GM23338 (cell line): Measurements from ENCODE around the gene VGLL4. TPM values are rescaled to one million over a fixed set of nuclear protein-coding genes. Genes with fewer than 3 reads are reported as not detected.
A peak's percentile ranks its signal among the peaks of the same experiment; 100 is the strongest.

Experiments
- ATAC-seq: fragments of 200-7000 bp; cut with Tn5 transposase; 3 replicates; pipeline ENCODE4 v1.9.1; 2020
- DNase-seq: peaks from one replicate; pipeline ENCODE4 v3.0.0-alpha.2; 2015; ENCODE audit warnings: low spot score
- H2AFZ ChIP-seq: fragments of 200-600 bp; sonication (generic); 2 replicates; pipeline ENCODE4 v1.8.0; 2016; ENCODE audit warnings: antibody characterized with exemption, mild to moderate bottlenecking, moderate library complexity
- H3F3A ChIP-seq: fragments of 200-600 bp; sonication (generic); replicated peaks from 2 replicates; pipeline ENCODE4 v1.8.0; 2017; ENCODE audit warnings: antibody characterized with exemption, mixed run types, low read depth
- H3K27ac ChIP-seq: fragments of 200-600 bp; sonication (generic); 2 replicates; pipeline ENCODE4 v1.6.1; 2016; ENCODE audit warnings: low read depth
- H3K27me3 ChIP-seq: fragments of 200-600 bp; sonication (generic); 2 replicates; pipeline ENCODE4 v1.8.0; 2016; ENCODE audit warnings: mild to moderate bottlenecking, mixed run types, moderate library complexity; ENCODE audit not compliant: insufficient read depth
- H3K36me3 ChIP-seq: fragments of 200-600 bp; sonication (generic); 2 replicates; pipeline ENCODE4 v1.8.0; 2016; ENCODE audit warnings: mild to moderate bottlenecking; ENCODE audit not compliant: insufficient read depth
- H3K4me1 ChIP-seq: fragments of 200-600 bp; sonication (generic); 2 replicates; pipeline ENCODE4 v1.8.0; 2016; ENCODE audit warnings: mild to moderate bottlenecking, moderate library complexity; ENCODE audit not compliant: insufficient read depth
- H3K4me2 ChIP-seq: fragments of 200-600 bp; sonication (generic); 2 replicates; pipeline ENCODE4 v1.7.1; 2017; ENCODE audit warnings: mixed run types
- H3K4me3 ChIP-seq: fragments of 200-600 bp; sonication (generic); 2 replicates; pipeline ENCODE4 v1.6.1; 2016; ENCODE audit warnings: mixed run types
- H3K79me2 ChIP-seq: fragments of 200-600 bp; sonication (generic); replicated peaks from 2 replicates; pipeline ENCODE4 v1.8.0; 2017; ENCODE audit warnings: mild to moderate bottlenecking; ENCODE audit not compliant: insufficient read depth
- H3K9me2 ChIP-seq: fragments of 200-600 bp; sonication (generic); 2 replicates; pipeline ENCODE4 v1.8.0; 2017; ENCODE audit not compliant: insufficient read depth
- H4K20me1 ChIP-seq: fragments of 200-600 bp; sonication (generic); replicated peaks from 2 replicates; pipeline ENCODE4 v1.8.0; 2017; ENCODE audit warnings: mild to moderate bottlenecking; ENCODE audit not compliant: insufficient read depth
- H3K27ac Mint-ChIP-seq: 2 replicates; pipeline ENCODE4 v1.8.0; 2020; ENCODE audit warnings: inconsistent platforms, mild to moderate bottlenecking, moderate library complexity, mixed read lengths
- H3K27me3 Mint-ChIP-seq: 3 replicates; pipeline ENCODE4 v1.8.0; 2022; ENCODE audit warnings: low read depth, mild to moderate bottlenecking, moderate library complexity, mixed read lengths, inconsistent platforms; ENCODE audit not compliant: insufficient read depth, poor library complexity
- H3K36me3 Mint-ChIP-seq: 3 replicates; pipeline ENCODE4 v1.8.0; 2021; ENCODE audit warnings: low read depth, mild to moderate bottlenecking, inconsistent platforms, moderate library complexity, mixed read lengths
- H3K4me1 Mint-ChIP-seq: 3 replicates; pipeline ENCODE4 v1.8.0; 2020; ENCODE audit warnings: mild to moderate bottlenecking, inconsistent platforms, mixed read lengths
- H3K4me3 Mint-ChIP-seq: 3 replicates; pipeline ENCODE4 v1.8.0; 2021; ENCODE audit warnings: moderate library complexity, mild to moderate bottlenecking, inconsistent platforms, mixed read lengths
- H3K9me3 Mint-ChIP-seq: 3 replicates; pipeline ENCODE4 v1.8.0; 2020; ENCODE audit warnings: moderate library complexity, mild to moderate bottlenecking, inconsistent platforms, mixed read lengths
- NANOG ChIP-seq: IDR thresholded peaks from 2 replicates; pipeline ENCODE4 v1.6.1; 2016; ENCODE audit warnings: antibody characterized with exemption, borderline replicate concordance
- ZNF114 ChIP-seq: fragments of 250-450 bp; sonication (Bioruptor Pico); IDR thresholded peaks from 2 replicates; pipeline ENCODE4 v1.5.0; 2020; ENCODE audit warnings: mild to moderate bottlenecking, moderate library complexity
- ZNF331 ChIP-seq: fragments of 250-450 bp; sonication (Bioruptor Pico); IDR thresholded peaks from 2 replicates; pipeline ENCODE4 v1.5.0; 2020; ENCODE audit warnings: low read depth, mild to moderate bottlenecking, moderate library complexity
- polyA plus RNA-seq: library from polyadenylated mRNA; unstranded; fragments of >200 nt; fragmentation: Nextera tagmentation; extraction: Ambion mirVana; gene quantifications from 2 replicates; pipeline ENCODE4 v1.2.1, GENCODE V29; 2016
- total RNA-seq: library from RNA; depleted of rRNA; stranded (reverse); fragments of >200 nt; shearing (Covaris generic); gene quantifications from 2 replicates; pipeline ENCODE4 v1.2.3, GENCODE V29; 2014
- TF ChIP-seq, protein P1 (sequence below): IDR thresholded peaks from one replicate; pipeline ENCODE4 v1.6.1; 2018; ENCODE audit warnings: antibody characterized with exemption; ENCODE audit not compliant: unreplicated experiment
- TF ChIP-seq, protein P2 (sequence below), 2 experiments: fragments of 200-600 bp in 1 of 2; sonication (generic) in 1 of 2; conservative IDR thresholded peaks; 2 replicates each; pipeline versions ENCODE4 v1.5.1 to v1.6.1; 2016 to 2017; ENCODE audit warnings: antibody characterized with exemption in 2 of 2, low read depth in 2 of 2, mild to moderate bottlenecking in 2 of 2, moderate library complexity in 1 of 2

Gene VGLL4
- total and polyA plus RNA-seq, 2 experiments from 2014 or later, result 20.8 to 45.9 TPM

DNA sequence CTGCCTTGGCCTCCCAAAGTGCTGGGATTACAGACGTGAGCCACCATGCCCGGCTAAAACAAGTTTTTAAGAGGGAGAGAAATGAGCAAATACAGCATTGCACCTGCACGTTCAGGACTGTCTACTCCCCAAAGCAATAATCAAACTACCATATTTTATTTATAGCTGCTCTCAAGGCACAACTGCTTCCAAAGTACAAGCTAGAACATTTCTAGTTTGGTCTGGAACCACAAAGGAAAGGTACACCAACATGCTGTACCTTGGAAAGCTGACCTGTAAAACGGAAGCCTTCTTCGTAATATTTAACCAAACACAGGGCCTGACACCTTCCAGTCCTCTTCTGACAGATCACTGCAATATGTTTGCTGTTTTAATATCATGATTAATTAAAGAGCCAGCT, 14.5 kb upstream of the VGLL4 start (continued):
- TF ChIP-seq, protein P1, sequence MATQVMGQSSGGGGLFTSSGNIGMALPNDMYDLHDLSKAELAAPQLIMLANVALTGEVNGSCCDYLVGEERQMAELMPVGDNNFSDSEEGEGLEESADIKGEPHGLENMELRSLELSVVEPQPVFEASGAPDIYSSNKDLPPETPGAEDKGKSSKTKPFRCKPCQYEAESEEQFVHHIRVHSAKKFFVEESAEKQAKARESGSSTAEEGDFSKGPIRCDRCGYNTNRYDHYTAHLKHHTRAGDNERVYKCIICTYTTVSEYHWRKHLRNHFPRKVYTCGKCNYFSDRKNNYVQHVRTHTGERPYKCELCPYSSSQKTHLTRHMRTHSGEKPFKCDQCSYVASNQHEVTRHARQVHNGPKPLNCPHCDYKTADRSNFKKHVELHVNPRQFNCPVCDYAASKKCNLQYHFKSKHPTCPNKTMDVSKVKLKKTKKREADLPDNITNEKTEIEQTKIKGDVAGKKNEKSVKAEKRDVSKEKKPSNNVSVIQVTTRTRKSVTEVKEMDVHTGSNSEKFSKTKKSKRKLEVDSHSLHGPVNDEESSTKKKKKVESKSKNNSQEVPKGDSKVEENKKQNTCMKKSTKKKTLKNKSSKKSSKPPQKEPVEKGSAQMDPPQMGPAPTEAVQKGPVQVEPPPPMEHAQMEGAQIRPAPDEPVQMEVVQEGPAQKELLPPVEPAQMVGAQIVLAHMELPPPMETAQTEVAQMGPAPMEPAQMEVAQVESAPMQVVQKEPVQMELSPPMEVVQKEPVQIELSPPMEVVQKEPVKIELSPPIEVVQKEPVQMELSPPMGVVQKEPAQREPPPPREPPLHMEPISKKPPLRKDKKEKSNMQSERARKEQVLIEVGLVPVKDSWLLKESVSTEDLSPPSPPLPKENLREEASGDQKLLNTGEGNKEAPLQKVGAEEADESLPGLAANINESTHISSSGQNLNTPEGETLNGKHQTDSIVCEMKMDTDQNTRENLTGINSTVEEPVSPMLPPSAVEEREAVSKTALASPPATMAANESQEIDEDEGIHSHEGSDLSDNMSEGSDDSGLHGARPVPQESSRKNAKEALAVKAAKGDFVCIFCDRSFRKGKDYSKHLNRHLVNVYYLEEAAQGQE, result no peak
- TF ChIP-seq ZNF114 (CRISPR knock-in tag) (no peak), NANOG (no peak)
- TF ChIP-seq, protein P2, sequence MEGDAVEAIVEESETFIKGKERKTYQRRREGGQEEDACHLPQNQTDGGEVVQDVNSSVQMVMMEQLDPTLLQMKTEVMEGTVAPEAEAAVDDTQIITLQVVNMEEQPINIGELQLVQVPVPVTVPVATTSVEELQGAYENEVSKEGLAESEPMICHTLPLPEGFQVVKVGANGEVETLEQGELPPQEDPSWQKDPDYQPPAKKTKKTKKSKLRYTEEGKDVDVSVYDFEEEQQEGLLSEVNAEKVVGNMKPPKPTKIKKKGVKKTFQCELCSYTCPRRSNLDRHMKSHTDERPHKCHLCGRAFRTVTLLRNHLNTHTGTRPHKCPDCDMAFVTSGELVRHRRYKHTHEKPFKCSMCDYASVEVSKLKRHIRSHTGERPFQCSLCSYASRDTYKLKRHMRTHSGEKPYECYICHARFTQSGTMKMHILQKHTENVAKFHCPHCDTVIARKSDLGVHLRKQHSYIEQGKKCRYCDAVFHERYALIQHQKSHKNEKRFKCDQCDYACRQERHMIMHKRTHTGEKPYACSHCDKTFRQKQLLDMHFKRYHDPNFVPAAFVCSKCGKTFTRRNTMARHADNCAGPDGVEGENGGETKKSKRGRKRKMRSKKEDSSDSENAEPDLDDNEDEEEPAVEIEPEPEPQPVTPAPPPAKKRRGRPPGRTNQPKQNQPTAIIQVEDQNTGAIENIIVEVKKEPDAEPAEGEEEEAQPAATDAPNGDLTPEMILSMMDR (conservative IDR thresholded peaks at IDR 0.05; ENCODE audit: low read depth in 2 of 2), result no peak

- Histone ChIP-seq H3K27ac (no peak overlapping the region), H3K4me1 (peaks cover 42% of the 10 kb centered on the region), H3K9me2 (no peaks in the 10 kb centered on the region), H3K4me2 (0 out of 2 replicates have a peak overlapping the region, but pooled peaks have one; percentile 33), H3K4me3 (no peak overlapping the region), H3F3A (no peaks in the 10 kb centered on the region), H3K27me3 (no peaks in the 10 kb centered on the region), H3K79me2 (no peaks in the 10 kb centered on the region; the same call in none of the 2 replicates), H2AFZ (no peak overlapping the region), H3K36me3 (no peaks in the 10 kb centered on the region), H4K20me1 (no peaks in the 10 kb centered on the region)
- DNase-seq, result peak; percentile 64
- H3K27me3 Mint-ChIP-seq, result no peaks in the 10 kb centered on the region
- H3K9me3 Mint-ChIP-seq, result no peaks in the 10 kb centered on the region
- TF ChIP-seq, protein P2 (conservative IDR thresholded peaks at IDR 0.05; ENCODE audit: low read depth in 2 of 2), result peak; percentile 67 to 89
- no peak for TF ChIP-seq ZNF331 (CRISPR knock-in tag)
- H3K4me1 Mint-ChIP-seq, result peaks cover 37% of the 10 kb centered on the region
- peak overlapping the region; percentile 60 for H3K27ac Mint-ChIP-seq
- ATAC-seq, result peak; percentile 79
- H3K36me3 Mint-ChIP-seq, result no peaks in the 10 kb centered on the region
- H3K4me3 Mint-ChIP-seq, result no peak overlapping the region
These were observed 11.6 kb upstream of the VGLL4 start for GRCh38 chr3:11655196-11655928.
